HCT116 (cell line): ENCODE data around the gene SP7. TPM values are rescaled to one million over a fixed set of nuclear protein-coding genes. Genes with fewer than 3 reads are reported as not detected.

Experiments
- ATAC-seq: fragments of 200-7000 bp; cut with Tn5 transposase; 2 replicates; pipeline ENCODE4 v1.9.1; 2020; ENCODE audit warnings: mild to moderate bottlenecking, moderate library complexity
- BruUV-seq: library from RNA; stranded (reverse); fragments of 400-500 nt; replicated peaks from 2 replicates; lab custom pipeline; 2021; lab: Mats Ljungman, UMichigan
- CTCF ChIA-PET: fragments of 300-600 bp; sonication (Branson Sonifier 250); formaldehyde crosslinking; loops from one replicate; lab custom pipeline; 2021; ENCODE audit warnings: antibody characterized with exemption; lab: Charles Lee
- POLR2A ChIA-PET: fragments of 300-600, 350-600 bp; sonication (Branson Sonifier 250); formaldehyde crosslinking; loops from one replicate; lab custom pipeline; 2021; ENCODE audit warnings: antibody characterized with exemption; lab: Charles Lee
- RAD21 ChIA-PET, 2 experiments: fragments of 300-600 bp; sonication (Branson Sonifier 250); formaldehyde crosslinking; loops; one replicate each; lab custom pipeline; 2023; ENCODE audit warnings: low total read pairs in 2 of 2; ENCODE audit not compliant: uncharacterized antibody in 2 of 2, unreplicated experiment in 2 of 2, low non-redundant PET in 1 of 2; lab: Charles Lee
- DNase-seq: peaks from one replicate; pipeline ENCODE4 v3.0.0-alpha.2; 2010; ENCODE audit warnings: low read depth, low spot score
- H2AFZ ChIP-seq: fragments of 200-600 bp; shearing (Covaris generic), sonication (generic); 2 replicates; pipeline ENCODE4 v1.6.1; 2017; ENCODE audit warnings: low read depth, mixed run types, mixed read lengths, antibody characterized with exemption, low read length; ENCODE audit not compliant: poor library complexity, severe bottlenecking
- H3K27ac ChIP-seq: 2 replicates; pipeline ENCODE4 v1.5.1; 2012; ENCODE audit warnings: low read depth, low read length
- H3K27me3 ChIP-seq: fragments of 200-600 bp; sonication (generic); 2 replicates; pipeline ENCODE4 v1.6.1; 2016; ENCODE audit warnings: mixed run types, low read length, mixed read lengths; ENCODE audit not compliant: insufficient read depth
- H3K36me3 ChIP-seq, 2 experiments: fragments of 200-500 bp in 1 of 2; fragments of 200-600 bp in 1 of 2; sonication (Bioruptor generic) in 1 of 2; sonication (generic) in 1 of 2; 2 replicates each; pipeline versions ENCODE4 v1.5.1 to v1.6.1; 2014 to 2016; ENCODE audit warnings: low read length in 2 of 2, inconsistent platforms in 1 of 2, mixed read lengths in 1 of 2, mixed run types in 1 of 2; ENCODE audit not compliant: insufficient read depth in 2 of 2, control insufficient read depth in 1 of 2
- H3K4me1 ChIP-seq, 2 experiments: fragments of 200-600 bp in 1 of 2; sonication (generic) in 1 of 2; 2 replicates each; pipeline versions ENCODE4 v1.5.1 to v1.6.1; 2012 to 2017; ENCODE audit warnings: low read length in 2 of 2, inconsistent platforms in 1 of 2, mild to moderate bottlenecking in 1 of 2, mixed read lengths in 1 of 2, mixed run types in 1 of 2, moderate library complexity in 1 of 2; ENCODE audit not compliant: insufficient read depth in 2 of 2, control insufficient read depth in 1 of 2
- H3K4me2 ChIP-seq: fragments of 200-600 bp; sonication (generic); 2 replicates; pipeline ENCODE4 v1.6.1; 2017; ENCODE audit warnings: mixed run types, low read length, mixed read lengths
- H3K4me3 ChIP-seq, 2 experiments: fragments of 200-600 bp in 1 of 2; sonication (generic) in 1 of 2; replicated peaks in 1 of 2; 2 replicates each; pipeline ENCODE4 v1.5.1; 2011 to 2016; ENCODE audit warnings: low read length in 2 of 2, control low read depth in 1 of 2, low read depth in 1 of 2, mild to moderate bottlenecking in 1 of 2, mixed read lengths in 1 of 2, mixed run types in 1 of 2
- H3K79me2 ChIP-seq: fragments of 200-600 bp; sonication (generic); 2 replicates; pipeline ENCODE4 v1.6.1; 2017; ENCODE audit warnings: mild to moderate bottlenecking, mixed run types, low read length, moderate library complexity, mixed read lengths; ENCODE audit not compliant: insufficient read depth
- H3K9ac ChIP-seq: fragments of 200-600 bp; sonication (generic); 2 replicates; pipeline ENCODE4 v1.6.1; 2016; ENCODE audit warnings: low read length, mixed read lengths
- H3K9me2 ChIP-seq: fragments of 200-600 bp; sonication (generic), shearing (Covaris generic); 2 replicates; pipeline ENCODE4 v1.6.1; 2017; ENCODE audit warnings: mixed run types, mild to moderate bottlenecking, moderate library complexity; ENCODE audit not compliant: insufficient read depth
- H3K9me3 ChIP-seq, 2 experiments: fragments of 200-500 bp in 1 of 2; fragments of 200-600 bp in 1 of 2; sonication (Bioruptor generic) in 1 of 2; sonication (generic) in 1 of 2; 2 replicates each; pipeline ENCODE4 v1.6.1; 2014 to 2017; ENCODE audit warnings: low read length in 2 of 2, mixed read lengths in 2 of 2, inconsistent platforms in 1 of 2, low read depth in 1 of 2, mild to moderate bottlenecking in 1 of 2, mixed run types in 1 of 2, moderate library complexity in 1 of 2; ENCODE audit not compliant: control insufficient read depth in 1 of 2, insufficient read depth in 1 of 2
- H4K20me1 ChIP-seq: fragments of 200-600 bp; sonication (generic), shearing (Covaris generic); 2 replicates; pipeline ENCODE4 v1.6.1; 2017; ENCODE audit warnings: mixed run types, mild to moderate bottlenecking, moderate library complexity; ENCODE audit not compliant: insufficient read depth
- CBX3 ChIP-seq: IDR thresholded peaks from 2 replicates; pipeline ENCODE4 v1.6.1; 2012; ENCODE audit warnings: low read depth
- CEBPB ChIP-seq: IDR thresholded peaks from 2 replicates; pipeline ENCODE4 v1.6.1; 2012; ENCODE audit warnings: low read depth
- EGR1 ChIP-seq: IDR thresholded peaks from 2 replicates; pipeline ENCODE4 v1.6.1; 2012; ENCODE audit warnings: low read depth
- POLR2AphosphoS5 ChIP-seq: IDR thresholded peaks from 2 replicates; pipeline ENCODE4 v1.6.1; 2011; ENCODE audit warnings: mild to moderate bottlenecking, low read depth, low read length, moderate library complexity
- RAD21 ChIP-seq: IDR thresholded peaks from 2 replicates; pipeline ENCODE4 v1.6.1; 2012; ENCODE audit warnings: low read depth, mild to moderate bottlenecking
- SP1 ChIP-seq: IDR thresholded peaks from 2 replicates; pipeline ENCODE4 v1.6.1; 2012; ENCODE audit warnings: low read depth
- ZNF274 ChIP-seq: fragments of 200-500 bp; sonication (Bioruptor generic); IDR thresholded peaks from 2 replicates; pipeline ENCODE4 v1.6.1; 2014; ENCODE audit warnings: mild to moderate bottlenecking, low read depth, low read length, inconsistent platforms
- intact Hi-C: fragments of 100-400 bp; cut with micrococcal nuclease; formaldehyde crosslinking; loops from 2 replicates; pipeline ENCODE4 v1.10.0; 2022
- total RNA-seq: library from RNA; stranded (reverse); gene quantifications from one replicate; pipeline ENCODE4 v1.2.1, GENCODE V29; 2021; ENCODE audit not compliant: unreplicated experiment
- TF ChIP-seq, protein P1 (sequence below): IDR thresholded peaks from 2 replicates; pipeline ENCODE4 v1.6.1; 2012
- TF ChIP-seq, protein P2 (sequence below): IDR thresholded peaks from 2 replicates; pipeline ENCODE4 v1.6.1; 2011; ENCODE audit warnings: mild to moderate bottlenecking, low read length, moderate library complexity; ENCODE audit not compliant: insufficient replicate concordance; ENCODE audit errors: extremely low read depth
- TF ChIP-seq, protein P3 (sequence below): IDR thresholded peaks from 2 replicates; pipeline ENCODE4 v1.6.1; 2012

The SP7 gene
- total RNA-seq, 1 experiment from 2014 or later, result not detected

DNA sequence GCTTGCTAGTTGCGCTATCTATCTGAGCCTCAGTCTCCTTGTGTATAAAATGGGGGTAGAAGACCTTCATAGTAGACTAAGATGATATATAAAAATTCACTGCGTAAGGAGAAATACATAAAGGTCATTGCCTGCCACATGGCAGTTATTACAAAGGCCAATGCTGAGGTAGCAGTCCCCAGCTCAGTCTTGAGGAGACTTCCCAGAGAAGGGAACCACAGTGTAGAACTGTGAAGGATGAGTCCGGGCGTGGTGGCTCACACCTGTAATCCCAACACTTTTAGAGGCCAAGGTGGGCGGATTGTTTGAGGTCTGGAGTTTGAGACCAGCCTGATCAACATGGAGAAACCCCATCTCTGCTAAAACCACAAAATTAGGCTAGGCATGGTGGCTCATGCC is 17.1 kb upstream of the SP7 start:
- POLR2A ChIA-PET, result interaction anchor here (0.9 to 3.3 kb wide), 6 partner anchors 9 to 123 kb away, joined by 3 to 28 read pairs (median 7); partner anchors contain the start of gene SP1
- RAD21 ChIA-PET, result interaction anchor here (1.3 to 2.6 kb wide), 7 partner anchors 26 to 140 kb away, joined by 3 to 27 read pairs (median 7); partner anchors contain the start of gene SP1 (in 1 of the 2)
- Histone ChIP-seq H3K9ac (peak overlapping the region; percentile 6; the same call in 1 of the 2 replicates), H2AFZ (peak overlapping the region; percentile 84), H3K36me3 (no peaks in the 10 kb centered on the region), H3K79me2 (no peaks in the 10 kb centered on the region), H3K27me3 (no peaks in the 10 kb centered on the region)
- DNase-seq, result no peak
- BruUV-seq, result no TSS peak
- CTCF ChIA-PET, result interaction anchor here (1.3 to 3.3 kb wide), 8 partner anchors 9 to 155 kb away, joined by 3 to 99 read pairs (median 18); partner anchors contain the start of genes AAAS and SP1
- ATAC-seq, result peak; percentile 18; the same call in 1 of the 2 replicates
- peak; percentile 24; the same call in 1 of the 2 replicates for TF ChIP-seq EGR1
- TF ChIP-seq, protein P1, sequence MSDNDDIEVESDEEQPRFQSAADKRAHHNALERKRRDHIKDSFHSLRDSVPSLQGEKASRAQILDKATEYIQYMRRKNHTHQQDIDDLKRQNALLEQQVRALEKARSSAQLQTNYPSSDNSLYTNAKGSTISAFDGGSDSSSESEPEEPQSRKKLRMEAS, result no peak
- TF ChIP-seq, all 23 proteins: peak for 1
- intact Hi-C loops, result no loop called here
- no peaks in the 10 kb centered on the region for H3K9me3 ChIP-seq
- no peak overlapping the region for H3K4me3 ChIP-seq
- no peaks in the 10 kb centered on the region for H4K20me1 ChIP-seq
- no peaks in the 10 kb centered on the region for H3K9me2 ChIP-seq
- H3K27ac ChIP-seq, result peak overlapping the region; percentile 34; the same call in 1 of the 2 replicates
- H3K4me1 ChIP-seq, result peaks cover 9 to 36% of the 10 kb centered on the region in 2 experiments; a peak in 3 of 4 replicates
- H3K4me2 ChIP-seq, result peak overlapping the region; percentile 12; the same call in 1 of the 2 replicates

DNA sequence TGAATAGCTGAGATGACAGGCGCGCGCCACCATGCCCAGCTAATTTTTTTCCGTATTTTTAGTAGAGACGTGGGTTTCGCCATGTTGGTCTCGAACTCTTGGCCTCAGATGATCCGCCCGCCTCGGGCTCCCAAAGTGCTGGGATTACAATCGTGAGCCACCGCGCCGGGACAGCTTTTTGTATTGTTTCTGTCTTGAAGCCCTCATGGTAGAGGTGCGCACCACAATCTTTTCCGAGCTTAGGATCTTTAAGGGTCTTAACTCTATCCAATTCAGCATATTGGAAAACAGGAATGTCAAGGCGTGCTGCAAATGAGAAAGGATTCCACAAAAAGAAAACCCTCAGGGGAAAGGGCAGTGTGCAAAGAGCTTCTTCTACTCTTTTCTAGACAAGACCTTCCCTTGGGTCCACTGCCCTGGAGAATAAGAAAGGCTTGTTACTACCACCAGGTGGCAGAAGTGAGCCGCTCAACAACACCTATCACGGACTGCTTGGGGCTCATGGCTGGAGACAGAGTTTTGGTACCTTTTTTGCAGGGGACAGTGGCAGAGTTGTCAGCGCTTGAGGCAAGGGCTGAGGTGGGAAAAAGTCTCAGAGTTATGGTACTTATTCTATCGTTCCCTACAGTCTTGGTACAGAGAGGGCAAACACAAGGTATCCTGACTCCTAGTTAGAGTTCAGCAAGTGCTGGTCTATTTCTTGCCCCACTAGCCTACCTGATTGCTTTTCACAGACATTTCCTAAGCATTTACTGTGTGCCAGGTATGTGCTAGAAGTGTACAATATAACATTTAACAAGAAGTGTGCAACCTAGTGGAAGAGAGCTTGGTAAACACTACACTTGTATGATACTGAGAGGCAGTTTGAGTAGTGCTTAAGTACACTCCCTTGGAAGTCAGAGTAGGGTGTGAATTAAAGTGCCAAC is 16.4 kb upstream of the SP7 start:
- Histone ChIP-seq H4K20me1 (no peaks in the 10 kb centered on the region), H3K27me3 (no peaks in the 10 kb centered on the region), H3K79me2 (no peaks in the 10 kb centered on the region), H3K36me3 (no peaks in the 10 kb centered on the region), H2AFZ (peak overlapping the region; percentile 84), H3K27ac (peak overlapping the region; percentile 34; the same call in 1 of the 2 replicates), H3K4me3 (no peak overlapping the region), H3K9me3 (no peaks in the 10 kb centered on the region), H3K4me1 (peaks cover 9 to 36% of the 10 kb centered on the region in 2 experiments; a peak in 3 of 4 replicates), H3K9me2 (no peaks in the 10 kb centered on the region), H3K4me2 (peak overlapping the region; percentile 12; the same call in 1 of the 2 replicates), H3K9ac (peak overlapping the region; percentile 6; the same call in 1 of the 2 replicates)
- POLR2A ChIA-PET, result interaction anchor here (0.6 to 3.3 kb wide), 11 partner anchors 9 to 124 kb away, joined by 3 to 28 read pairs (median 4); partner anchors contain the start of genes AAAS and SP1
- intact Hi-C loops, result loop anchor here (1.0 kb wide), 3 partner anchors 30 to 156 kb away; no protein-coding TSS in a partner anchor
- CTCF ChIA-PET, result interaction anchor here (0.6 to 3.3 kb wide), 29 partner anchors 9 to 193 kb away, joined by 3 to 99 read pairs (median 4); partner anchors contain the start of genes AAAS, PFDN5, PRR13 and SP1
- RAD21 ChIA-PET, result interaction anchor here (0.6 to 2.6 kb wide), 13 partner anchors 13 to 139 kb away, joined by 3 to 27 read pairs (median 6); partner anchors contain the start of gene SP1 (in 1 of the 2)
- DNase-seq (peak; percentile 86), ATAC-seq (peak; percentile 97)
- BruUV-seq, result no TSS peak
- TF ChIP-seq, protein P2, sequence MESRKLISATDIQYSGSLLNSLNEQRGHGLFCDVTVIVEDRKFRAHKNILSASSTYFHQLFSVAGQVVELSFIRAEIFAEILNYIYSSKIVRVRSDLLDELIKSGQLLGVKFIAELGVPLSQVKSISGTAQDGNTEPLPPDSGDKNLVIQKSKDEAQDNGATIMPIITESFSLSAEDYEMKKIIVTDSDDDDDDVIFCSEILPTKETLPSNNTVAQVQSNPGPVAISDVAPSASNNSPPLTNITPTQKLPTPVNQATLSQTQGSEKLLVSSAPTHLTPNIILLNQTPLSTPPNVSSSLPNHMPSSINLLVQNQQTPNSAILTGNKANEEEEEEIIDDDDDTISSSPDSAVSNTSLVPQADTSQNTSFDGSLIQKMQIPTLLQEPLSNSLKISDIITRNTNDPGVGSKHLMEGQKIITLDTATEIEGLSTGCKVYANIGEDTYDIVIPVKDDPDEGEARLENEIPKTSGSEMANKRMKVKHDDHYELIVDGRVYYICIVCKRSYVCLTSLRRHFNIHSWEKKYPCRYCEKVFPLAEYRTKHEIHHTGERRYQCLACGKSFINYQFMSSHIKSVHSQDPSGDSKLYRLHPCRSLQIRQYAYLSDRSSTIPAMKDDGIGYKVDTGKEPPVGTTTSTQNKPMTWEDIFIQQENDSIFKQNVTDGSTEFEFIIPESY, result no peak
- TF ChIP-seq POLR2AphosphoS5 (0 out of 2 replicates have a peak, but pooled peaks have one; percentile 19), CEBPB (no peak), SP1 (0 out of 2 replicates have a peak, but pooled peaks have one; percentile 30), CBX3 (peak; percentile 82; the same call in 1 of the 2 replicates), RAD21 (peak; percentile 99), ZNF274 (no peak)
- TF ChIP-seq, protein P3, sequence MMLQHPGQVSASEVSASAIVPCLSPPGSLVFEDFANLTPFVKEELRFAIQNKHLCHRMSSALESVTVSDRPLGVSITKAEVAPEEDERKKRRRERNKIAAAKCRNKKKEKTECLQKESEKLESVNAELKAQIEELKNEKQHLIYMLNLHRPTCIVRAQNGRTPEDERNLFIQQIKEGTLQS, result no peak
